DND-41 (cell line): Measurements from ENCODE around the gene ELF1.

Source experiments
- ATAC-seq: fragments of 200-7000 bp; cut with Tn5 transposase; 3 replicates; pipeline ENCODE4 v1.9.1; 2021; ENCODE audit warnings: low read depth; ENCODE audit not compliant: insufficient read depth
- DNase-seq: peaks from one replicate; pipeline ENCODE4 v3.0.0-alpha.2; 2020
- H2AFZ ChIP-seq: 2 replicates; pipeline ENCODE4 v1.6.0; 2012; ENCODE audit warnings: low read depth, low read length
- H3K27ac ChIP-seq: 2 replicates; pipeline ENCODE4 v1.5.1; 2012; ENCODE audit warnings: low read length, inconsistent platforms
- H3K27me3 ChIP-seq: fragments of 200-600 bp; sonication (generic); 2 replicates; pipeline ENCODE4 v1.6.0; 2012; ENCODE audit warnings: low read length, mild to moderate bottlenecking, inconsistent platforms; ENCODE audit not compliant: insufficient read depth, poor library complexity
- H3K36me3 ChIP-seq: 2 replicates; pipeline ENCODE4 v1.5.1; 2012; ENCODE audit warnings: low read length, inconsistent platforms; ENCODE audit not compliant: insufficient read depth
- H3K4me1 ChIP-seq: 2 replicates; pipeline ENCODE4 v1.5.1; 2012; ENCODE audit warnings: mild to moderate bottlenecking, low read length; ENCODE audit not compliant: insufficient read depth
- H3K4me2 ChIP-seq: 2 replicates; pipeline ENCODE4 v1.6.0; 2012; ENCODE audit warnings: mild to moderate bottlenecking, moderate library complexity, low read length, inconsistent platforms; ENCODE audit not compliant: insufficient read depth
- H3K4me3 ChIP-seq, 2 experiments: fragments of 200-600 bp in 1 of 2; shearing (Covaris generic) in 1 of 2; 2 replicates each; pipeline ENCODE4 v1.5.1; 2012 to 2016; ENCODE audit warnings: inconsistent platforms in 2 of 2, low read length in 2 of 2, mild to moderate bottlenecking in 2 of 2, low read depth in 1 of 2, moderate library complexity in 1 of 2
- H3K79me2 ChIP-seq: 2 replicates; pipeline ENCODE4 v1.6.0; 2012; ENCODE audit warnings: low read length, inconsistent platforms; ENCODE audit not compliant: insufficient read depth
- H3K9ac ChIP-seq: 2 replicates; pipeline ENCODE4 v1.6.0; 2012; ENCODE audit warnings: low read depth, mild to moderate bottlenecking, inconsistent platforms, low read length, moderate library complexity
- H3K9me3 ChIP-seq: 2 replicates; pipeline ENCODE4 v1.5.1; 2012; ENCODE audit warnings: low read length, moderate library complexity, mild to moderate bottlenecking, inconsistent platforms; ENCODE audit not compliant: insufficient read depth, severe bottlenecking
- H4K20me1 ChIP-seq: 2 replicates; pipeline ENCODE4 v1.6.0; 2012; ENCODE audit warnings: low read length; ENCODE audit not compliant: insufficient read depth
- CTCF ChIP-seq: IDR thresholded peaks from 2 replicates; pipeline ENCODE4 v1.5.1; 2012; ENCODE audit warnings: borderline replicate concordance, low read length, moderate library complexity, mild to moderate bottlenecking; ENCODE audit not compliant: poor library complexity, severe bottlenecking; ENCODE audit errors: extremely low read depth
- EZH2 ChIP-seq: IDR thresholded peaks from 3 replicates; pipeline ENCODE4 v1.6.1; 2012; ENCODE audit warnings: borderline replicate concordance, low read depth, mild to moderate bottlenecking, moderate library complexity, low read length, inconsistent platforms; ENCODE audit not compliant: severe bottlenecking

The ELF1 gene

GRCh38 chr13:41013835-41014234 lies 5.3 kb downstream of the ELF1 start:
- TF ChIP-seq CTCF (no peak), EZH2 (no peak)
- Histone ChIP-seq H3K4me3 (no peak overlapping the region), H3K27ac (no peak overlapping the region; the same call in 1 of the 2 replicates), H4K20me1 (no peaks in the 10 kb centered on the region), H3K4me2 (peak overlapping the region; percentile 59), H2AFZ (no peak overlapping the region), H3K27me3 (no peaks in the 10 kb centered on the region), H3K9ac (no peak overlapping the region), H3K4me1 (peaks cover 76% of the 10 kb centered on the region), H3K36me3 (peaks cover 18% of the 10 kb centered on the region), H3K9me3 (no peaks in the 10 kb centered on the region), H3K79me2 (peaks cover 98% of the 10 kb centered on the region)
- no peak for DNase-seq
- no peak for ATAC-seq

GRCh38 chr13:41012536-41012935 lies 6.6 kb downstream of the ELF1 start:
- no peak overlapping the region for H3K4me3 ChIP-seq
- no peak overlapping the region for H3K27ac ChIP-seq
- H4K20me1 ChIP-seq: no peaks in the 10 kb centered on the region
- DNase-seq: no peak
- no peaks in the 10 kb centered on the region for H3K9me3 ChIP-seq
- TF ChIP-seq CTCF (no peak), EZH2 (no peak)
- H2AFZ ChIP-seq: no peak overlapping the region
- H3K79me2 ChIP-seq: peaks cover 98% of the 10 kb centered on the region
- no peaks in the 10 kb centered on the region for H3K27me3 ChIP-seq
- H3K4me2 ChIP-seq: no peak overlapping the region; the same call in 1 of the 2 replicates
- peaks cover 89% of the 10 kb centered on the region for H3K4me1 ChIP-seq
- peaks cover 18% of the 10 kb centered on the region for H3K36me3 ChIP-seq
- ATAC-seq: no peak
- H3K9ac ChIP-seq: no peak overlapping the region

- H4K20me1 ChIP-seq: no peaks in the 10 kb centered on the region
- no peak overlapping the region for H3K9ac ChIP-seq
- no peaks in the 10 kb centered on the region for H3K9me3 ChIP-seq
- H3K27ac ChIP-seq: peak overlapping the region; percentile 54
- H3K36me3 ChIP-seq: peaks cover 18% of the 10 kb centered on the region
- H3K4me1 ChIP-seq: peaks cover 93% of the 10 kb centered on the region
- H3K27me3 ChIP-seq: no peaks in the 10 kb centered on the region
- peak overlapping the region; percentile 31; the same call in 1 of the 2 replicates for H3K4me2 ChIP-seq
- peaks cover 100% of the 10 kb centered on the region for H3K79me2 ChIP-seq
- no peak overlapping the region for H2AFZ ChIP-seq
- TF ChIP-seq EZH2 (no peak), CTCF (no peak)
- no peak for DNase-seq
- ATAC-seq: no peak
- no peak overlapping the region for H3K4me3 ChIP-seq
Measured at GRCh38 chr13:41011382-41011956, 7.6 kb downstream of the ELF1 start.

- peak overlapping the region; percentile 45 for H3K9ac ChIP-seq
- no peak overlapping the region for H3K4me3 ChIP-seq
- ATAC-seq (no peak), DNase-seq (no peak)
- H2AFZ ChIP-seq: no peak overlapping the region
- peaks cover 92% of the 10 kb centered on the region for H3K4me1 ChIP-seq
- peak overlapping the region; percentile 86 for H3K27ac ChIP-seq
- H3K27me3 ChIP-seq: no peaks in the 10 kb centered on the region
- TF ChIP-seq CTCF (no peak), EZH2 (no peak)
- peaks cover 91% of the 10 kb centered on the region for H3K79me2 ChIP-seq
- peaks cover 18% of the 10 kb centered on the region for H3K36me3 ChIP-seq
- H3K4me2 ChIP-seq: peak overlapping the region; percentile 66
- no peaks in the 10 kb centered on the region for H4K20me1 ChIP-seq
- H3K9me3 ChIP-seq: no peaks in the 10 kb centered on the region
Measured at GRCh38 chr13:41008349-41008980, 10.7 kb downstream of the ELF1 start.
